Measurements from ENCODE around the gene MAJIN. TPM values are rescaled to one million over a fixed set of nuclear protein-coding genes. Genes with fewer than 3 reads are reported as not detected.

MAJIN gene
- total RNA-seq, 1 donor from 2014 or later = not detected

- DNase-seq (ENCODE audit: low spot score) = no peak
These were observed 38.5 kb downstream of the MAJIN start for GRCh38 chr11:64933213-64933934.

DNA sequence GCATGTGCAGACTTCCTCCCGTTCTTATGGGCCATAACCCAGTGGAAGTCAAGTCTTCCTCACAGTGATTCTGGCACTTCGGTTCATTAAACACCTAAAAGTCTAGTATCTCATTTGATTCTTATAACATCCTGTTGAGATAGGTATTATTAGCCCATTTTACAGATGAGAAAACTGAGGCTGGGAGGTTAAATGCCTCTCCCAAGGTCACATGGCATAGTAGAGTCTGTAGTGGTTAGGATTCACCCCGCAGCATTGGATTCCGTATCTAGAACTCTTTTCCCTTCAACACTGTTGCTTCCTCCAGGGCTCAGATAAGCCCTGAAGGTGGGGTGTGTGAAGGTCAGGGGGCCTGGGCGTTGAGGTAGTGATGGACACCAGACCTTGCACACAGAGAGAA, 39.6 kb downstream of the MAJIN start:
- no peak for DNase-seq (ENCODE audit: low spot score)

DNA sequence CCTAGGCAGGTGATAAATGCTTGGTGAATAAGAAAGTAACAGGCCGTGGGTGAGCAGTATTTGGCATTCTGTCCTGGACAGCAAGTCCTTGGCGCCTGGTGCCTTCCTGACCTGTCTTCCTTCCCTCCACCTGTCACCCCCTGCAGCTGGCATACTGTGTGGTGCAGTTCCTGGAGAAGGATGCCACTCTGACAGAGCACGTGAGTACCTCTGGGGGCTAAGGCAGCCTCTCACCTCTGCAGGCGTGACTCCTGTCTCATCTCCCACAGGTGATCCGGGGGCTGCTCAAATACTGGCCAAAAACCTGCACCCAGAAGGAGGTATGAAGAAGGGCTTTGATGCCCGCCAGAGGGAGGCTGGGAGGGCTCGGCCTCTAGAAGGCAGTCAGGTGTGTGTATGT, 40.6 kb downstream of the MAJIN start:
- no peak for DNase-seq (ENCODE audit: low spot score)

- DNase-seq (ENCODE audit: low spot score) = no peak
These were observed 41.6 kb downstream of the MAJIN start for GRCh38 chr11:64930340-64930739.

DNA sequence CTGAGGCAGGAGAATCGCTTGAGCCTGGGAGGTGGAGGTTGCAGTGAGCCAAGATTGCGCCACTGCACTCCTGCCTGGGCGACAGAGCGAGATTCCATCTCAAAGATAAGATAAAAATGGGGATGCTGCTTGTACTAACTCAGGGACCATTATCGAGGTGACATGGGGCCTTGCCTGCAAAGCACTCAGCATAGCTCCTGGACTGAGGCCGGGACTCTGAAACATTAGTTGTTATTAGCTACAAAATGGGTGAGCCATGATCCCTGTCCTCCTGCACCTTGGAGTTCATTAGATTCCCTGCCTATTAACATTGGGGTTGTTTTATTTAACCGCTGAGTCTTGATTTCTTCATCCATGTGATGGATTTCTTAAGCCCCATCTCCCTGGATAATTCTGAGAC, 42.3 kb downstream of the MAJIN start:
- DNase-seq (ENCODE audit: low spot score) = no peak

GRCh38 chr11:64928957-64929356, 43.0 kb downstream of the MAJIN start:
- no peak for DNase-seq (ENCODE audit: low spot score)

DNA sequence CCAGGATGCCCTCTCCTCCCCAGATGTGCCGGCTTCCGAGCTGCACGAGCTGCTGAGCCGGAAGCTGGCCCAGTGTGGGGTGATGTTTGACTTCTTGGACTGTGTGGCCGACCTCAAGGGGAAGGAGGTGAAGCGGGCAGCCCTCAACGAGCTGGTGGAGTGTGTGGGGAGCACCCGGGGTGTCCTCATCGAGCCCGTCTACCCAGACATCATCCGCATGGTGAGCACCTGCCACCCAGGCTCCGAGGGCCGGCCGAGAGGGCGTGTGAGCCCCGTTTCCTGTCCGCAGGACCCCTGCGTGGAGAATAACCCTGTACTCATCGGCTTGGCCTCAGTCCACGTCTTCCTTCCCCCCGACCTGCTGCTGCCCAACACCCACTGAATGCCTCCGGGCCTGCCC, 45.2 kb downstream of the MAJIN start:
- no peak for DNase-seq (ENCODE audit: low spot score)

DNA sequence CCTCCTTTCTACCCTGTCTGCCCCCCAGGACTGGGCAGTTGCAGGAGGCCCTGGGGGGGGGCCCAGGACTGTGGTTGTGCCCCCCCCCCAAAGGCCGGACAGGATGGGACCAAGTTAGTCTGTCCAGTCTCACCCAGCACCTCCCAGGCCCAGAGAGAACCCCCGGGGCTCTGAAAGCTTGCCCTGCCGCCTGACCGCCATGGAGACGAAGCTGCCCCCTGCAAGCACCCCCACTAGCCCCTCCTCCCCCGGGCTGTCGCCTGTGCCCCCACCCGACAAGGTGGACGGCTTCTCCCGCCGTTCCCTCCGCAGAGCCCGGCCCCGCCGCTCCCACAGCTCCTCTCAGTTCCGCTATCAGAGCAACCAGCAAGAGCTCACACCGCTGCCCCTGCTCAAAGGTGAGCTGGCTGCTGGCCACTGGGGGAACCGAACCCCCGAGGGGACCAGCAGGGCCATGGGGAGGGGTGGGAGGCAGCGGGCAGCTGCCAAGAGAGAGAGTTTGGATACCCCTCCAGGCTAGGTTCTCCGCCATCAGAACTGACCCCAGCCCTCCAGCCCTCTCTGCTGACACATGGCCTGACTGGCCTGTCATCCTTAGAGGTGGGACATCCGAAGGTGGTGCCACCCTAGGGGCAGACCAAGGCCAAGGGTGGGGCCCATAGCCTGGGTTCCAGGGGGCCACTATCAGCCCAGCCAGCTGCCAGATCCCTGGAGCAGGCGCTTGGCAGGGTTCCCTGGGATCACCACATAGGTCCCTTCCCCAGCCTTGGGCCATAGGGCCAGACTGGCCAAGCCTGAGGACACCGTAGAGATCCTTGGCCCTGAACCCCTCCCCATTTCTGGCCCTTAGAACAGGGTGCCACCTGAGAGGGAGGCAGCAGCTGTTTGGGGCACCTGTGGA, 46.1 kb downstream of the MAJIN start:
- DNase-seq (ENCODE audit: low spot score) = no peak

DNA sequence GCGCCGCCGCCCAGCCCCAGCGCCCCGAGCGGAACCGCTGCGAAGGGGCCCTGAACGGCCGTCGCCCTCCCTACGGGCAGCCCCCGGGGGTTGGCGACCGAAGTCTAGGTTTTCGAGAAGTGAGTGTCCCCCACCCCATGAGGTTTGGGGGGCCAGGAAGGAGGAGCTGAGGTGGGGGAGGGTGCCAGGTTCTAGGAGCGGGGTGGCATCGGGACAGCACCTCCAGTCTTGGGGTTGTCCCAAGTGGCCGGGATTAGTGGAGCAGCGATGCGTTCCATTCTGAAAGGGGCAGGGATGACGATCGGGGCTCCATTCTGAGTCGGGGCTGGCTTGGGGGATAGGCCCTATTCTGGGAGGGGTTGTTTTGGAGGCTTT, 47.0 kb downstream of the MAJIN start:
- no peak for DNase-seq (ENCODE audit: low spot score)

- DNase-seq (ENCODE audit: low spot score) = peak; percentile 96
These were observed 47.7 kb downstream of the MAJIN start, which contains the start of gene PPP2R5B for GRCh38 chr11:64923944-64924909. TSS of gene PPP2R5B (plus strand) at chr11:64924689. CDS start at chr11:64925735, 1,046 bp downstream.

DNA sequence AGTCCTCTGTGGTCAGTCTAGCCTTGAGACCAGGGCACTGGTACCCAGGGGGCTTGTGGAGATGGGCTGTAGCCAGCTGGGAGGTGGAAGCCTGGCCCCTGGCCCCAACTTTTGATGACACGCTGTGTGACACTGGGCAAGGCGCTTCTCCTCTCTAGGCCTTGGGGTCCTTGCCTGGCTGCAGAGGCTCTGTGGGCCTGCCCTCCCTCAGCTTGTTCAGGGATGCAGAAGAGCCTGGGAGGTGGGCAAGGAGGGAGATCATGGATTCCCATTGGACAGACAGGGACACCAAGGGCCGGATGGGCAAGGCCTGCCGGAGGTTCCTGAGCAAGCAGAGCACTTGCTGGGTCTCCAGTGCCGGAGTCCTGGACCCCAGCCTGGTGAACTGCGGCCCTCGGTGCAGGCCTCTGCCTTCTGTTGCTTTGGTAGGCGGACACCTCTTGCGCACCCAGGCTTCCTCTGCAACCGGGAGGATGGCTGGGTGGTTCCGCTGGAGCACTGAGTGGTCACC, 48.7 kb downstream of the MAJIN start:
- no peak for DNase-seq (ENCODE audit: low spot score)

- DNase-seq (ENCODE audit: low spot score) = no peak
These were observed 50.5 kb downstream of the MAJIN start for GRCh38 chr11:64921384-64921783.

GRCh38 chr11:64920124-64920523, 51.8 kb downstream of the MAJIN start:
- no peak for DNase-seq (ENCODE audit: low spot score)

GRCh38 chr11:64919627-64920026, 52.3 kb downstream of the MAJIN start:
- no peak for DNase-seq (ENCODE audit: low spot score)

GRCh38 chr11:64918017-64918416, 53.9 kb downstream of the MAJIN start:
- DNase-seq (ENCODE audit: low spot score) = no peak

DNA sequence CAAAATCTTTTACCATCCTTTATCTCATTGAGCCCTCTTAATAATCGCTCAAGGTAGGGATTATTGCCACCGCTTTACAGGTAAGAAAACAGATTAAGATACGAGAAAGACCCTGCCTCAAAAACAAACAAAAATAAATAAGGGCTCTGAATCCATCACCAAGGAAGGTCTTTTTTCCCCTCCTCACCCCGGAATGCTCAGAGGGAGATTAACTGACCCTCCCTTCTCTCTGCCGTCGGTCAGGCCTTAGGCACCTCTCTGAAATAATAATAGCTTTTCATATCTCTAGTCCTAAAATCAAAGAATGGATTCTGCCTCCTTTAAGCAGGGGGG, 54.3 kb downstream of the MAJIN start:
- no peak for DNase-seq (ENCODE audit: low spot score)

DNA sequence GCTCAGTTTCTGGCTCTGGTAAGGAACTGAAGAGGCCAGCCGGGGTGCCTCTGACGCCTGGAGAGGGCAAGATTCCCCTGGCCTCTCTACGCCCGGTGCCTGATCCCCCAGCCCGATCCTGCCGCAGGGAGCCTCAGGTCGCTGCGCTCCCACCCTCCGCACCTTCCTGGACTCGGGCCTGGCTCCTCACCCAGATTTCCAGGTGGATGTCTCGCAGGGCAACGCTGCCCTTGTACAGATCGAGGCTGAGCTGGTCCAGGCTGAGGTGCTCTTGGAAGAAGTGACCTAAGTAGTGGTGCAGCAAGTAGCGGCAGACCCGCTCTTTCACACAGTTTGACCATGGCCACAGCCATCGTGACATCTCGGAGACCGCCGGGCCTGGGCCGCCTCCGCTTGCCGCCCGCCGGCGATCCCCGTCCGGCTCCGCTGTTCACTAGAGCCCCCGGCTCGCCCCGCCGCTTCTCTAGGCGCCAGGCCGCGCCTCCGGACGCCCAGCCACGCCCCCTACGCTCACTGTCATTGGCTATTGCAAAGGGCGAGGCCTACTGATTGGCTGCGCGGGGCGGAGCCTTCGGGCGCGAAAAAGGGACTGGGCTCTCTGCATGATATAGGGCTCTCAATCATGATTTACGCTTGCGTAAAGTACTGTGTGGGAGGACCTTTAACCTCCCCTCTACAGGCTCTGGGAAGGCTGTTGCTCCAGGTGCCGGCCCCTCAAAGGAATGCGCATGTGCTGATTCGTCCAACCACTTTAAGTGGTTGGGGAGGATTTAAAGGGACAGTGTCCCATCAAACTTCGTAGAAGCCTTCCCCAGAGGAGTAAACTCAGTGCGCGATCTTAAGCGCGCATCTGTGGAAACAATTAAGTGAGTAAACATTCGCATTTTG, 54.9 kb downstream of the MAJIN start, which contains the start of gene ATG2A:
Gene ATG2A (minus strand): TSS at position 435 of the 888 bp plus-strand sequence. CDS start 74 bp downstream, at position 361.
- DNase-seq (ENCODE audit: low spot score) = peak; percentile 100

- no peak for DNase-seq (ENCODE audit: low spot score)
These were observed 55.7 kb downstream of the MAJIN start for GRCh38 chr11:64916040-64916774.

GRCh38 chr11:64915376-64915887, 56.5 kb downstream of the MAJIN start:
- DNase-seq (ENCODE audit: low spot score) = no peak
